HG03575 (cell line): ENCODE measurements around the gene UBR4.

ENCODE experiments used
- ATAC-seq: cut with Tn5 transposase; IDR thresholded peaks from one replicate; pipeline ENCODE4 v1.9.1; 2021; ENCODE audit not compliant: unreplicated experiment, insufficient number of reproducible peaks, low FRiP score; ENCODE audit errors: extremely low read depth

Gene UBR4

GRCh38 chr1:19067182-19067911 lies 142.7 kb downstream of the UBR4 start:
- no peak for ATAC-seq

DNA sequence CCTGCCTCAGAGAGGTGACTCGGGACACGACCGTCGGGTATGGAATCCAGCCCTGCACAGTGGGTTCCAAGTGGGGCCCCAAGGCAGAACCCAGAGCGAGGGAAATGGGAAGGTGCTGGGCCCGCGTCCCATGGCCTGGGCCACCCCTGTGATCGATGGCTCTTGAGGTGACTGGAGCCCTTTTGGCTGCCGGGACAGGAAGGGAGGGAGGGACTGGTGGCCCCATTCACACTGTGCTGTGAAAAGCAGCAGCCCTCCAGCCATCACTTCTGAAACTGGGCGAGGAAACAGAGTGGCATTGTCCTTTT lies 143.2 kb downstream of the UBR4 start:
- no peak for ATAC-seq

- no peak for ATAC-seq
Measured at GRCh38 chr1:19066248-19066873, 143.7 kb downstream of the UBR4 start.

- no peak for ATAC-seq
Measured at GRCh38 chr1:19065526-19066247, 144.4 kb downstream of the UBR4 start.

GRCh38 chr1:19064906-19065450 lies 145.1 kb downstream of the UBR4 start:
- ATAC-seq: no peak

DNA sequence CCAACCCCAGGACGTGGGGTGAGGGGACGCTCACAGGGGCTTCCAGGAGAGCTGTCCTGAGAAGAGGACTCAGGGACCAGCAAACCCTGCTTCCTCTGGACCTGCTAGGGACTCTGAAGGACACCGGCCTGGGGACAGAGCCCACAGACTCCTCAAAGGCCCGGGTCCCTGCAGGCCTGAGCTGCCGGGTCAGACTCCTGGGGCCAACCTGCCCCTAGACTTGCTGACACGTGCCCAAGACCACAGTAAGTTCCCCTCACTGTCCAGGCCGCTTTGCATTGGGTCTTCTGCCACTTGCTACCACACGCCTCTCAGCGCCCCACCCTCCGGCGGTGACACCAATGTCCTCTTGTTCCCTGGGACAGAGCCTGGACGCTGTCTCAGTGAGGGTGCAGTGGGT lies 146.9 kb downstream of the UBR4 start:
- no peak for ATAC-seq

GRCh38 chr1:19062258-19063029 lies 147.6 kb downstream of the UBR4 start:
- ATAC-seq: no peak

GRCh38 chr1:19061798-19062197 lies 148.3 kb downstream of the UBR4 start:
- ATAC-seq: no peak

DNA sequence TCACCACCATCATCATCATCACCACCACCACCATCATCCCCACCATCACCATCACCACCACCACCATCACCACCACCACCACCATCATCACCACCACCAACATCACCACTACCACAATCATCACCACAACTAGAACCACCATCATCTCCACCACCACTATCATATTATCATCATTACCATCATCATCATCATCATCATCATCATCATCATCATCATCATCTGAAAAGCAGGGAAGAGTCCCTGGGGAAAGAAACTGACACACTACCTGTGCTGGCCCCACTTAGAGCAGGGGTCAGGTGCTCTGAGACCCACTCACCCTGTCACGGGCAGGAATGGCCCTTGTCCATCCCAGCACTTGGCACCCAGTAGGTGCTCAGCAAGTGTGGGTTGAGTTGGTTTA lies 148.7 kb downstream of the UBR4 start:
- no peak for ATAC-seq

DNA sequence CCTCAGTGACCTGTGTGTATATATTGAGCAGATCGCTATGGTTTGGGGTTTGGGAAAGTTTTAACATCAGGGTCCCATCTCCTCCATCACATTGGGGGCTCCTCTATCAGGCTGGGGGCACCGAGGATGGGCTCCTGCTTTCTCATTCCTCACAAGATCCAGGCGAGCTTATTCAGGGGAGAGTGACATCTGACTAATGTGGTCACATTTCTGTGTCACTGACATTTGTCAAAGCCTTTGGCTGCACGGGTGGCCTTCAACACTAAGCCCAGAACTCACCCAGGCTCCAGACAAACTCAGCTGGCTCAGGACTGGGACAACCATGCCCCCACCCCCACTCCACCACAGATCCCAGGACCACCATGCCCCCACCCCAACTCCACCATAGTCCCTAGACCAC lies 150.3 kb downstream of the UBR4 start:
- ATAC-seq: no peak

GRCh38 chr1:19058476-19058797 lies 151.6 kb downstream of the UBR4 start:
- no peak for ATAC-seq

- ATAC-seq: no peak
Measured at GRCh38 chr1:19057784-19058475, 152.1 kb downstream of the UBR4 start.

DNA sequence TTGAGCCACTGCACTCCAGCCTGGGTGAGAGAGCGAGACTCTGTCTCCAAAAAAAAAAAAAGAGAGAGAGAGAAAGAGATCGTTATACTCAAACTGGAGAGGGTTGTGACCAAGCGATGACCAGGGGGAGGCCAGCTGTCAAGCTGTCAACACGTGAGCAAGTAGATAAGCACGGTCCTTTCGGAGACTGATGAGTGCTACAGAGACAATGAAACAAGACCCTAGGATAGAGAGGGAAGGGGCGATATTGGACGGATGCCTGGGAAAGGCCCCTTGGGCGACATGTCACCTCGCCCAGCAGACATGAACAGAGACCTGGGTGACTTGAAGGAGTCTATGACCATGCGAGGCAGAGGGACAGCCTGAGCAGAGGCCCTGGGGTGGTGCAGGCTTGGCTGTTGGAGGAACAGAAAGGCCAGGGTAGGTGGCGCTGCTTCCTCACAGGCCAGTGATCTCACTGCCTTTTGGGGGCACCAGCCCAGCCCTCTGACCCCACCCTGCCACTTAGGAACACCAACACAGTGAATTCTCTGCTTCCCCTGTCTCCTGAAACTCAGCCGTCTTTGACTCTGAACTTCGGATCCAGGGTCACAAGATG lies 152.8 kb downstream of the UBR4 start:
- no peak for ATAC-seq

- ATAC-seq: no peak
Measured at GRCh38 chr1:19055701-19056100, 154.4 kb downstream of the UBR4 start.

DNA sequence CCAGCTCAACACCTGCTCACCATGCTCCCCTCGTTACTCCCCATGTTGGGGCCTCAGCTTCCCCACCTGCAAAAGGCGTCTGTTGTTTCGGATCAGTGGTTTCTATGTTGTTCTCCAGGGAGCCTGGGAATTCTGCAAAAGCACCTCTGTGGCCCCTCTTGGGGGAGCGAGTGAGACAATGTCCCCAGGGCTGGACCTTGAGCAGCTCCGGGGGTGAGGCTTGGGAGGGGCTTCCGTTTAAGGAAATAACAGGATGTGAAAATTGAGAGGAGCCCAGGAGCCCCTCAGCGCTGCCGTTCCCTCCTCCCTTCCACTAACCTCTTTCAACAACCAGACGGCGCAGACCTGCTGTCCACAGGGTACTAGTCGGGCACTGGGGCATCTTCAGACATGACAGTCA lies 155.1 kb downstream of the UBR4 start:
- no peak for ATAC-seq

GRCh38 chr1:19054216-19054615 lies 155.8 kb downstream of the UBR4 start:
- no peak for ATAC-seq

DNA sequence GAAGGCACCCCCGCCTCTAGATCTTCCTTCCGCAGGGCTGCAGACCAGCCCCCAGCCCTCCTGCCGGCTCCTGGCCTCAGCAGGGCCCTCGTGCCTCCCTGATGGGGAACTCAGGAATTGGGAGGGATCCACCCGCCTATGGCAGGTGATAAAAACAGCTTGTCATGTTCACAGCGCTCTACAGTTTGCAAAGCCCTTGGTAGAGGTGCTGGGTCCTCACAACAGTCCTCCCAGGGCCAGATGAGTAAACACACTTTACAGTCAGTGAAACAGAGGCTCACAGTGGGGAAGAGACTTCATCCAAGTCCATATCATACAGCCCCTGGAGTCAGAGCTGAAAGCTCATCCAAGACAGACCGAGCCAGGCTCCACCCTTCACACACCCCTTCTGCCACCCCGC lies 156.6 kb downstream of the UBR4 start:
- ATAC-seq: no peak

- no peak for ATAC-seq
Measured at GRCh38 chr1:19049798-19050197, 160.3 kb downstream of the UBR4 start.
